ENCODE results near the gene POLR2E. TPM values are rescaled to one million over a fixed set of nuclear protein-coding genes. Genes with fewer than 3 reads are reported as not detected.

The POLR2E gene
- total RNA-seq, 1 donor from 2014 or later, result 143 TPM

GRCh38 chr19:1066748-1067340 is 28.3 kb downstream of the POLR2E start, which contains the start of gene ARHGAP45:
Gene ARHGAP45 (plus strand): TSS chr19:1067167. CDS start chr19:1067406, 239 bp downstream.
- DNase-seq (ENCODE audit: low spot score) (no peak), ATAC-seq (peak; percentile 10)

DNA sequence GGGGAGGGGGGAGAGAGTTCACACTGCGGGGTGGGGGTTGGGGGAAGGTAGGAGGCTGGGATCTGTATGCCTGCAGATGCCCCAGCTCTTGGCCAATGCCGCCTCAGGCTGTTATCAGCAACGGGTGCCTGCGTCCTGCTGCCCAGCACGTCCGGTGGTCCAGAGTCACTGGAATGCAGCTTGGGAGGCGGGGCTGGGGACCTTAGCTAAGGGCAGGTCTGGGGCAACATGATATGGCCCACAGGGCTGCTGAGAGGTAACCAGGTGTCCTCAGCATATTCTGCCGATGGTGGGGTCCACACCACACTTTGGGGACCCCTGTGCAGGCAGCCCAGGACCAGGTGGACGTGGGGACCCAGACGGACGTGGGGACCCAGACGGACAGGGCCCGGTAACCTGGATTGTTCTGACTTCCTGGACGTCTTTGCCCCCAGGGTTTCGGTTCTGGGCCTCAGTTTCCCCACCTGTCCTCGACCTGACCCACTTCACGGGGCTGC is 28.9 kb downstream of the POLR2E start:
- DNase-seq (ENCODE audit: low spot score), result no peak
- ATAC-seq, result no peak

DNA sequence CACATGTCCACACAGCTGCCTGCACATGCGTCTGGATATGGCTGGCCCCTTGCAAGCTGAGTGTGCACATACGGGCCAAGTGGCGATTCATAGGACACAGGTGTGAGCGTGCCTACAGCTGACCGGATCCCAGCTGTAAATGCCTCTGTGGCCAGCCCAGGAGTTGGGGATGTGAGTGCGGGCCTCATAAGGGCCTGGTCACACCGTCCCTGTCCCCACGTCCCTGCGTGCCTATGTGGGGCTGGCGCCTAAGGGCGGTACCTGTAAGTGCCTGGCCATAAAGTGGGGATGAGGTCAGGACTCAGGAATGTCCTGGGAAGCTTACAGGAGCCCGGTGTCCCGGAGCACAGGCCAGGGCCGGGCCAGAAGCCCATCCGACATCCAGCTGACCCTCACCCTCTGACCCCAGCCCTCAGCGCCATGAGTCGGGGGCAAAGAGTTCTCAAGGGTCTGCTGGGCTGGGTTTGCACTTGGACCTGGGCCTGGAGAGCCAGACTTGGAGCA is 29.5 kb downstream of the POLR2E start:
- DNase-seq (ENCODE audit: low spot score), result no peak
- no peak for ATAC-seq

GRCh38 chr19:1064661-1065605 is 30.2 kb downstream of the POLR2E start:
- peak; percentile 83 for ATAC-seq

DNA sequence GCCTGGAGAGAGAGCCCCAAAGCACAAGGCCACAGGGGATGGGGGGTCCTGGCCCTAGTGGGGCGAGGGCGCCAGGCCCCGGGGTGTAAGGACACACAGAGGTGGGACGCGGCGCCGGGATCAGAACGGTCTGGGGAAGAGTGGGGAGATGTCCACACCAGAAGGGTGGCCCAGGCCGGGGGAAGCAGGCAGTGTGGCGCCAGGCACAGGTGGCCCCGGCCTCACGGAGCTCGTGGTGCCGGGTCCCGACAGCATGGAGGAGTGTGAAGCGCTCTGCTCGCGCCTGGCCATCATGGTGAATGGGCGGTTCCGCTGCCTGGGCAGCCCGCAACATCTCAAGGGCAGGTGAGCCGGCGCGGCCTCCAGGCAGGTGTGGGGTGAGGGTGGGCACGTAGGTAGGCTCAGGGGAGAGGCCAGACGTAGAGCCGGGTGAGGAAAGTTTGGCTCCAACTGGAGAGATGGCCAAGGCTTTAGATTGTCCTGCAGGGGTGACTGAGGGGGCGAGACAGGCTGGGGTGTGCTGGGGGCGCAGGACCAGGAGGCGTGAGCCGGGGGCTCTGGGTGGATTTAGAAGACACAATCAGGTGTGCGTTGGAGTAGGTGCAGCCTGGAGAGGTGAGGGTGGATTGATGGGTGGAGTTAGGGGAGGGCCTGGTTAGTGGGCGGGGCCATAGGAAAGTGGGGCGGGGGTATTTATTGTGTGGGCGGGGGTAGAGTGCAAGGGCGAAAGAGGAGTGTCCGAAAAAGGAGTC is 31.1 kb downstream of the POLR2E start:
- DNase-seq (ENCODE audit: low spot score) (no peak), ATAC-seq (no peak)

More at GRCh38 chr19:1064661-1065605, 30.2 kb downstream of the POLR2E start:
- DNase-seq (ENCODE audit: low spot score), result no peak

GRCh38 chr19:1063030-1063908 is 31.9 kb downstream of the POLR2E start:
- ATAC-seq, result no peak
- no peak for DNase-seq (ENCODE audit: low spot score)

DNA sequence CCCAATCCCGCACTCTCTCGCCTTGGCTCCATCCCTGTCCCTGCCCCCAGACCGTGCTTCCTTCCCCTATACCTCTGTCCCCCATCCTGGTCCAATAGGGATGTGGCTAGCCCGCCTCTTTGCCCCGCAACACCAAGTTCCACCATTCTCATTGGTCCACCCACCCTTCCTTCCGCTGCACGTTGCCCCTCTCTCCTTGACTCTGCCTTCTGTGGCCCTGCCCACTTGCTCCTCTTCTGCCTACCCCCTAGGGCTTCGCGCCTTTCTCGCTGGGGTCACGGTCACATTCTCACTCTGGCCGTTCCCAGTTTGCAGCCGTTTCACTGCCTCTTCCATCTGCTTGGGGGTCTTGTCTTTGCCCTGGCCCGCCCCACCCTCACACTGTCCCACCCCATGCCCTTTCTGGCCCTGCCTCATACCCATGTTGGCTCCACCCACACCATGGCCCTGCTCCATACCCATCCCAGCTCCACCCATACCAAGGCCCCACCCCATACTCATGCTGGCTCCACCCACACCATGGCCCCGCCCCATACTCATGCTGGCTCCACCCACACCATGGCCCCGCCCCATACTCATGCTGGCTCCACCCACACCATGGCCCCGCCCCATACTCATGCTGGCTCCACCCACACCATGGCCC is 32.7 kb downstream of the POLR2E start:
- DNase-seq (ENCODE audit: low spot score), result no peak
- no peak for ATAC-seq

GRCh38 chr19:1061987-1062386 is 33.2 kb downstream of the POLR2E start:
- DNase-seq (ENCODE audit: low spot score) (no peak), ATAC-seq (no peak)

DNA sequence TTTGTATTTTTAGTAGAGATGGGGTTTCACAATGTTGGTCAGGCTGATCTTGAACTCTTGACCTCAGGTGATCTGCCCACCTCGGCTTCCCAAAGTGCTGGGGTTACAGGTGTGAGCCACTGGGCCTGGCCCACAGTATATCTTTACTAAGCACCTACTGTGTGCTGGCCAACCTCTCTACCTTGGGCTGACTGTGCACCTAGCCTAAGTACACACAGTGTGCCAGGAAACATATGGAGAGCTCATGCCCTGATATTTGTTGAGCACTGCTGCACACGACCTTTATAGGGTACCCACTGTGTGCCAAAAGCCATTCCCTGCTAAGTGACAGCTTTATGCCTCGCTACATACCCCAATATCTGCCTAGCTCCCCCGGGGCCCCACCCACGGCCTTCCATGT is 34.5 kb downstream of the POLR2E start:
- no peak for DNase-seq (ENCODE audit: low spot score)
- no peak for ATAC-seq

- ATAC-seq, result no peak
- no peak for DNase-seq (ENCODE audit: low spot score)
Observed at GRCh38 chr19:1058112-1058511, 37.1 kb downstream of the POLR2E start.

DNA sequence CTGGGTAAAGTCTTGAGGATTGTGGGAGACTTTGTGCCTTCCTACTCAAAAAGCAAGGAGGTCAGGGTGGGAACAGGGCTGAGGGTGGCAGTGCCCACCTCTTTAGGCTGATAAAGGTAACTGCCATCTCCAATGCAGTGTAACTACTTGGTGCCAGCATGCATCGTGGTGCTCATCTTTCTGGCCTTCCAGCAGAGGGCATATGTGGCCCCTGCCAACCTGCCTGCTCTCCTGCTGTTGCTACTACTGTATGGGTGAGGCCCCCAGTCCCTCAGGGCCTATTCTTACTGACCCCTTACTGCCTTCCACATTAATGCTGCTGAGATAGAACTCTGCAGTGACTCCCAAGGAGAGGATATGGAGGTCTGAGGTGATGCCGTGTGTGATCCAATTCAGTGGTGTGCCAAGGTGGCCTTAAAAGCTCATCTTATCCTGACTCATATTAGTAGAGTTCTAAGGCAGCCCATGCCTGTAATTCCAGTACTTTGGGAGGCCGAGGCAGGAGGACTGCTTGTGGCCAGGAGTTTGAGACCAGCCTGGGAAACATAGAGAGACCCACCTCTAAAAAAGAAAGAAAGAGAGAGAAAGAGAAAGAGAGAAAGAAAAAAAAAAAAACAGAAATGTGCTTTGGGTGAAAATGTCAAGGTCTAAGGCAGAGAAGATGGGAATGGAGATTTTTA is 37.9 kb downstream of the POLR2E start:
- ATAC-seq (peak; percentile 80), DNase-seq (ENCODE audit: low spot score) (no peak)

- ATAC-seq (no peak), DNase-seq (ENCODE audit: low spot score) (no peak)
Observed at GRCh38 chr19:1055886-1056620, 39.1 kb downstream of the POLR2E start.

DNA sequence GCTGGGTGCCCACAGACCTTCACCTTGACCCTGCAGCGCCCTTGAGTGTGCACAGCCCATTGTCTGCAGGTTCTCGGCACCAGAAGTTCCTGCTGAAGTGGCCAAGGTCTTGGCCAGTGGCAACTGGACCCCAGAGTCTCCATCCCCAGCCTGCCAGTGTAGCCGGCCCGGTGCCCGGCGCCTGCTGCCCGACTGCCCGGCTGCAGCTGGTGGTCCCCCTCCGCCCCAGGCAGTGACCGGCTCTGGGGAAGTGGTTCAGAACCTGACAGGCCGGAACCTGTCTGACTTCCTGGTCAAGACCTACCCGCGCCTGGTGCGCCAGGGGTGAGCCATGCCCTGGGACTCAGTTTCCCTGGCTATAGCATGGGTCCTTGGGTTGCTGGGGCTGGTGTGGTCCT is 40.1 kb downstream of the POLR2E start:
- DNase-seq (ENCODE audit: low spot score) (no peak), ATAC-seq (no peak)

DNA sequence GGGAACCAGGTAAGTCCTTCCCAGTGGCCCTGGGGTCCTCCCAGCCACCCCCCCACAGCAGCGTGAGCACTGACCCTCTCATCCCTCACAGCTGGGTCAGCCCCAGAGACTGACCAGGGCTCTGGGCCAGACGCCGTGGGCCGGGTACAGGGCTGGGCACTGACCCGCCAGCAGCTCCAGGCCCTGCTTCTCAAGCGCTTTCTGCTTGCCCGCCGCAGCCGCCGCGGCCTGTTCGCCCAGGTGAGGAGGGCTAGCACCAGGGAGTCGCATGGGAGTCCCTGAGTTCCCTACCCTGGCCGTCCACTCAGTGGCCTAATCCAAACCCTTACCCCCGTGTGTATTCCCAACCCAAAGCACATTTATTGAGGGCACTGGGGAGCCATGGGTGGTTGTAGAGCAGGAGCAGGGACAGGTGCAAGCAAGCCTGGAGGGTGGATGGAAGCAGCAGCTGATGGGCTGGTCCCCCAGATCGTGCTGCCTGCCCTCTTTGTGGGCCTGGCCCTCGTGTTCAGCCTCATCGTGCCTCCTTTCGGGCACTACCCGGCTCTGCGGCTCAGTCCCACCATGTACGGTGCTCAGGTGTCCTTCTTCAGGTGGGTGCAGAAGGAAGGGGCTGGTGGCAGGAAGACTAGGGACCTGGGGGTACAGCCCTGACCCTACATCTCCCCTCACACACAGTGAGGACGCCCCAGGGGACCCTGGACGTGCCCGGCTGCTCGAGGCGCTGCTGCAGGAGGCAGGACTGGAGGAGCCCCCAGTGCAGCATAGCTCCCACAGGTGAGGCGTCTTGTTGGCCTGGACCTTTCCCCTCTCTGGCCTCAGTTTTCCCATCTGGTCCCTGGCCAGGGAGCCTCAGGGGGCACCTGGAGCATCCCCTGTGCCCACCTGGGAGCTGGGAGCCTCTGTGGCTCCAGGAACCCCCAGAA is 40.8 kb downstream of the POLR2E start:
- DNase-seq (ENCODE audit: low spot score) (no peak), ATAC-seq (no peak)

DNA sequence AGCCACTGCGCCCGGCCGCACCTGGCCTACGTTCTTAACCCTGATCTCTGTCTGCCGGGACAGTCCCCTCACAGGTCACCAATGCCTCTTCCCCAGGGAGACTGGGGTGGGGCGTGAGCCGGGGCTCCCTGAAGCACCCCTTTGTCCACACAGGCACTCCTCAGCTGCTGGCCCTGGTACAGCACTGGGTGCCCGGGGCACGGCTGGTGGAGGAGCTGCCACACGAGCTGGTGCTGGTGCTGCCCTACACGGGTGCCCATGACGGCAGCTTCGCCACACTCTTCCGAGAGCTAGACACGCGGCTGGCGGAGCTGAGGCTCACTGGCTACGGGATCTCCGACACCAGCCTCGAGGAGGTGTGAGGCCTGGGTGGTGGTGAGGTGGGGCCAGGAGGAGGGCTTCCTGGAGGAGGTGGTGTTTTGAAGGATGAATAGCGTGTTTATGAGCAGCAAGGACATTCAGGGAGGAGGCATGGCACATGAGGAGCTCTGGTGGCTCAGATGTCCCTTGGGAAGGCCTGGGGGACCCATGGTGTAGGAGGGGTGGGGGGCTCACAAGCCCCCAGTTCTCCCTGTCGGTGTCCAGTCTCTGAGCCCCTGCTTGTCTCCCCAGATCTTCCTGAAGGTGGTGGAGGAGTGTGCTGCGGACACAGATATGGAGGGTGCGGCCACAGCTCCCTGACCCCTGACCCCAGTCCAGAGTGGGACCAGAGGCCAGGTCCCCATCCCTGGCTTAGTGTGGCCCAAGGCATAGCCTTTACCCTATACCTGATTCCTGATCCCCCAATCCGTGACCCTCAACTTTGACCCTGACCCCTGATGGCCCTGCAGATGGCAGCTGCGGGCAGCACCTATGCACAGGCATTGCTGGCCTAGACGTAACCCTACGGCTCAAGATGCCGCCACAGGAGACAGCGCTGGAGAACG is 41.7 kb downstream of the POLR2E start:
- ATAC-seq (no peak), DNase-seq (ENCODE audit: low spot score) (no peak)

GRCh38 chr19:1052349-1052975 is 42.7 kb downstream of the POLR2E start:
- DNase-seq (ENCODE audit: low spot score), result no peak
- no peak for ATAC-seq

All from left lobe of liver (tissue), 2 donors.